Stimulated activated CD8-positive, alpha-beta memory T cell treated with anti-CD3 and anti-CD28 coated beads, Interleukin-12 subunit alpha, Interleukin-12 subunit beta, amount 100 ng/mL, for 24 hours (primary cell): ENCODE measurements around the gene PHETA2.
"Not testable (repeated sequence)": the region's sequence is repeated elsewhere in the genome, so short reads cannot be mapped to it uniquely, and the experiment has no call there.

Experiments
- DNase-seq: peaks from one replicate; pipeline ENCODE4 v3.0.0-alpha.2; 2020; ENCODE audit errors: extremely low read depth

The PHETA2 gene

GRCh38 chr22:42069801-42070516 is 4.1 kb upstream of the PHETA2 start:
- DNase-seq = no peak

GRCh38 chr22:42070517-42071422 is 3.3 kb upstream of the PHETA2 start, which contains the start of gene NAGA:
Gene NAGA, minus strand, starts transcription at chr22:42070812. Its CDS starts 515 bp downstream, at chr22:42070297.
- DNase-seq = peak; percentile 84

DNA sequence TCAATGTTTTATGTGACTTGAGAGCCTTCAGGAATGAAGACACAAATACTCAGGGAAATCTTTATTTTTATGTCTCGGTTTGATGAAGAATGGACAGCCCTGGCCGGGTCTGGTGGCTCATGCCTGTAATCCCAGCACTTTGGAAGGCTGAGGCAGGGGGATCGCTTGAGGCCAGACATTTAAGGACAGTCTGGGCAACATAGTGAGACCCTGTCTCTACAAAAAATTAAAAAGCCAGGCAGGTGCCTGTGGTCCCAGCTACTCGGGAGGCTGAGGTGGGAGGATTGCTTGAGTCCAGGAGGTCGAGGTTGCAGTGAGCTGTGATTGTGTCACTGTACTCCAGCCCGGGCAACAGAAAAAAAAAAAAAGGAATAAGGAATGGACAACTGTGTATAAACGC is 2.5 kb upstream of the PHETA2 start:
- DNase-seq = not testable (repeated sequence)

GRCh38 chr22:42072606-42073330 is 1.3 kb upstream of the PHETA2 start:
- DNase-seq = no peak

DNA sequence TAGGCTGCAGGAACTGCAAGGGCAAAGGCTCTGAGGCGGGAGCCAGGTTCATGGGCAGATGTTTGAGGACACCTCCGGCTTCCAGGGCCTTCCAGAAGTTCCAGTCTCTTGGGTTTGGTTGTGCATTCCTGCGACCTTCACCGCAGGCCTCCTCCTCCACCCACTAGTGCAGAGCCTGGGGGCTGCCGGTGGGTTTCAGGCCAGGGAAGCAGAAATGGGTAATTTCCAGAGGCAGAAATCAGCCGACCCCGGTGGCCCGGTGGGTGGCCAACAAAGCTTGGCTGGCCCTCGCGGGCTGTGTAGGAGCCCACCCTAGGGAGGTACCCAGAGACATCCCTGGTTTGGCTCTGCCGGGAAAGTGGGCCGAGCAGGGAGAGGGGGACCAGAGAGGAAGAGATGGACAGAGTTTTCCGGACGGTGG is 417 bp upstream of the PHETA2 start:
- DNase-seq = no peak

- DNase-seq = no peak
Measured at GRCh38 chr22:42074846-42075676, 1.0 kb downstream of the PHETA2 start.

- DNase-seq = no peak
Measured at GRCh38 chr22:42076764-42077485, 2.9 kb downstream of the PHETA2 start.

GRCh38 chr22:42077486-42078125 is 3.6 kb downstream of the PHETA2 start:
- no peak for DNase-seq

- DNase-seq = no peak
Measured at GRCh38 chr22:42078469-42079318, 4.6 kb downstream of the PHETA2 start.

- DNase-seq = peak; percentile 96
Measured at GRCh38 chr22:42079319-42080251, 5.5 kb downstream of the PHETA2 start, which contains the start of gene SMDT1. Gene SMDT1, plus strand, starts transcription at chr22:42079700. Its CDS starts 69 bp downstream, at chr22:42079769.

DNA sequence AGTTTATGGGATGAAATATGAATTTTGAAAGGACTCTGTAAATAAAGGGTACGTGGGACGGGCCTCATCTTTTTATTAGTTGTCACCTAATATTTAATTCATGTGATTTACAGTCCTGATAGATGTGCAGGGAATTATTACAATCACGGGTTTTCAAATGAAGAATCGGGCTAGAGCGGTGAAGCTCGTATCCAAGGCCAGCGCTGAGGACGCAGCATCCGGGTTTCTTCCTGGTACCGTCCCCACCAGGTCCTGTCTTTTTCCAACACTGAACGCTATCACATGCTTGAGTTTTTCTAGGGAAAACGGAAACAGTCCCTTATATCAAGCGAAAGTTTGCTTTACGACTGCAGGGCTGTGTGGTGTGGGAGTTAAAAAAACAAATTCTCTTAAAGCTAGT is 6.2 kb downstream of the PHETA2 start:
- no peak for DNase-seq

DNA sequence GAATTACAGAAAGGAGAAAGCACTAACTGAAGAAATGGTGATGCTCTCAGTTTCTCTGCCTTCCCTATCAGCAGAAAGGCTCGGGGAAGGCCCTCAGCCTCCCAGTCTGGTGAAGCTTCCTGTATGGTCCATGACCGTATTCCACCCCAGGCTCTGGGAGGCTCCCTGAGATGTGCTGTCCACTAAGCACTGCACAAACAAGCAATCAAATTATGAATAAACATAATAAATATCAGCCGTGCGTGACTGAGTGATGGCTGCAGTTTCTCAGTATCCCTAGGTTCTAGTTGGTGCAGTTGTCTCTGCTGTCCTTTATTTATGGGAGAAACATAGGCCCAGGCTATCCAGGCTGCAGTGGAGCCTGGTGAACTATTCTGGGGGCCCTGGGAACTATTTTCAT is 9.1 kb downstream of the PHETA2 start:
- no peak for DNase-seq

- no peak for DNase-seq
Measured at GRCh38 chr22:42084874-42085273, 10.8 kb downstream of the PHETA2 start.

- no peak for DNase-seq
Measured at GRCh38 chr22:42086051-42086450, 12.0 kb downstream of the PHETA2 start.

DNA sequence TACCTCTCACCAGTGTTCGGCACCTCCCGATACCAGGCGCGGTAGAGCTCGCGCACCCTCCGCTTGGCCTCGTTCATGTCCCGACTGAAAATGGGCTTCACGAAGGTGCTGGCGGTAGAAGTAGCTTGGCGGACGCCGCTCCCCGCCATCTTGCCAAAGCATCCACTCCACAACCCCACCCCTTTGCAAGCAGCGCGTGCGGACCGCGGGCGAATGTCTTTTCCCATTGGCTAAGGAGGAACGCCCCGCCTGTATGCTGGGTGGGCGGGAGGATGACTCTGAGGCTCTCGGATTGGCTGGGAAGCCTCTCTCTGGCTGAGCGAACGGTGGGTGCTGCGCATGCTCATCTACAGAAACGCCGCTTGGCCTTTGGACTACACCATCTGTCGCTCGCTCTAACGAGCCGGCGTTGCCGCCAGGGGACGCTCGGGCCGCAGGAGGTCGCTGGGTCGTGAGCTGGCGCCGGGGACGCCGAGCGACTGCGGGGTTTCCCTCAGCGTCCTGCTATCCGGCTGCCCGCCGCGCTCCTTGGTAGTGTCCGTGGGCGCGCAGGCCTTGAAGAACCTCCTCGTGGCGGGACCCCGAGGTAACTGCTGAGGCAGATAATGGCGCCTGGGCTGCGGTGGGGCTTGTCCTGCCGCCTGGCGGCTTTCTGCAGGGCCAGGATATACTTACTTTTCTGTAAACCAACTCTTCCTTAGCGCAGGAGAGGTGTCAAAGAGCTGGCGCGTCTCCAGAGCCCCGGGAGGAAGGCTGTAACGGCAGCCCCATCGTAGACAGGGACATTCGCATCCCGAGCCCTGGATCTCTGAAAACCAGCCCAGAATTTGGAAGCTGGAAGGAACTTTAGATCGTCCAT is 16.8 kb downstream of the PHETA2 start, which contains the start of gene NDUFA6:
NDUFA6 (minus strand) TSS at position 177 of the 859 bp plus-strand sequence; CDS start at position 149, 28 bp downstream.
- peak; percentile 95 for DNase-seq

DNA sequence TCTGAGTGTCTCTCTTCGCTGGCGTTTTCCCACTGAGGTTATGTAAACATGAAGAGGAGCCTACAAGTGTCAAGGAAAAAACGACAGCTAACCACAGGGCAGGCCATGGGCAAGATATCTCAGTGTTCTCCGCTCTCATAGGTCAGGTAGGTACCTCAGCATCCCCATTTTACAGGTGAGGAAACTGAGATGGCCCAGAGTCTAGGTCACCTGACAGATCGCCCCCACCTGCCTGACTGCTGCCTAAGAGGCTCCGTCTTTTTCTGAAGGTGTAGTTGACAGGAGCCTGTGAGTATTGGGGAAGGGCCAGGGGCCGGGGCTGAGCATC is 17.4 kb downstream of the PHETA2 start:
- no peak for DNase-seq

- DNase-seq = no peak
Measured at GRCh38 chr22:42101199-42101598, 27.2 kb downstream of the PHETA2 start.
